Sigmoid colon (tissue), 7 donors: ENCODE data around the gene CTDSPL2. TPM values are rescaled to one million over a fixed set of nuclear protein-coding genes. Genes with fewer than 3 reads are reported as not detected.

Experiments used
- DNase-seq: peaks from one replicate; pipeline ENCODE4 v3.0.0-alpha.2; 2019
- H3K27ac ChIP-seq, 4 donors: fragments of 200-600 bp; sonication (generic); one replicate each; pipeline ENCODE4 v1.5.1; 2016 to 2019; ENCODE audit warnings: mild to moderate bottlenecking in 1 of 4
- H3K27me3 ChIP-seq, 3 donors: fragments of 200-600 bp; sonication (generic); one replicate each; pipeline ENCODE4 v1.5.1; 2019; ENCODE audit warnings: mild to moderate bottlenecking in 1 of 3
- H3K36me3 ChIP-seq, 4 donors: fragments of 200-600 bp; sonication (generic); one replicate each; pipeline ENCODE4 v1.5.1; 2016 to 2019
- H3K4me1 ChIP-seq, 4 donors: fragments of 200-600 bp; sonication (generic); one replicate each; pipeline ENCODE4 v1.5.1; 2017 to 2019
- H3K4me3 ChIP-seq, 4 donors: fragments of 200-600 bp; sonication (generic); one replicate each; pipeline ENCODE4 v1.5.1; 2017 to 2019; ENCODE audit warnings: mild to moderate bottlenecking in 2 of 4, moderate library complexity in 1 of 4
- H3K9me3 ChIP-seq, 4 donors: fragments of 200-600 bp in 3 of 4; sonication (generic) in 3 of 4; one replicate each; pipeline versions ENCODE4 v1.5.1 to v1.6.1; 2013 to 2019
- CTCF ChIP-seq, 4 experiments: fragments of 450-650 bp in 3 of 4; fragments of 200-600 bp in 1 of 4; IDR thresholded peaks; one replicate each; pipeline ENCODE4 v1.5.1; 2016 to 2019; ENCODE audit warnings: antibody characterized with exemption in 4 of 4, mild to moderate bottlenecking in 3 of 4, moderate library complexity in 2 of 4
- EP300 ChIP-seq, 4 donors: sonication (generic); formaldehyde crosslinking; IDR thresholded peaks; one replicate each; pipeline ENCODE4 v1.6.1; 2017; ENCODE audit warnings: antibody characterized with exemption in 4 of 4
- POLR2A ChIP-seq, 2 donors: fragments of 450-650 bp; IDR thresholded peaks; one replicate each; pipeline ENCODE4 v1.6.1; 2016; ENCODE audit warnings: antibody characterized with exemption in 2 of 2, mild to moderate bottlenecking in 2 of 2, moderate library complexity in 2 of 2
- POLR2AphosphoS5 ChIP-seq, 4 donors: sonication (generic); formaldehyde crosslinking; IDR thresholded peaks; one replicate each; pipeline ENCODE4 v1.6.1; 2017; ENCODE audit warnings: antibody characterized with exemption in 4 of 4
- WGBS, 2 donors: extraction: QIAGEN DNeasy Blood & Tissue Kit; methylation state at CpG; one replicate each; pipeline ENCODE4 v1.1.7; 2013; 5-methylcytosine and 5-hydroxymethylcytosine counted together
- intact Hi-C: fragments of 100-400 bp; cut with DNase I; formaldehyde crosslinking; loops from one replicate; pipeline ENCODE4 v1.15.1; 2023
- polyA plus RNA-seq, 3 donors: library from polyadenylated mRNA; stranded (reverse); fragments of 200-250 nt; gene quantifications; one replicate each; pipeline ENCODE4 v1.2.3, GENCODE V29; 2013
- total RNA-seq, 4 donors: library from RNA; depleted of rRNA; stranded (reverse); fragments of >200 nt; gene quantifications; one replicate each; pipeline ENCODE4 v1.1.0, GENCODE V29; 2016
- donor health status: healthy with polysubstance abuse.
- donor health status: Bipolar disorder and iron deficiency.
- donor health status: healthy.

CTDSPL2 gene
- total RNA-seq, result 10 to 100 TPM; 25.4 to 57.8 (median 44.9) TPM
- polyA plus RNA-seq, result 10 to 100 TPM in 1 of 3 donors, 1 to 10 TPM in 2; 5.4 to 10.7 (median 5.8) TPM

GRCh38 chr15:44426975-44427755 is at the start of gene CTDSPL2:
Gene CTDSPL2, plus strand, starts transcription at chr15:44427629. Its CDS starts 31,386 bp downstream, at chr15:44459015.
- peak; percentile 99 for DNase-seq
- peak within 1 kb of the TSS; percentile 92 to 95 (median 94) for H3K27ac ChIP-seq
- no peaks in the 10 kb centered on the region for H3K27me3 ChIP-seq
- H3K9me3 ChIP-seq, result no peaks in the 10 kb centered on the region
- WGBS, 2 donors, result 0% methylated on average over 53 of the region's 53 CpGs
- peak within 1 kb of the TSS; percentile 66 to 89 (median 82) for H3K4me3 ChIP-seq
- H3K36me3 ChIP-seq, result peaks cover 0 to 4% (median 0%) of the 10 kb centered on the region in 4 donors
- peaks cover 0 to 33% (median 26%) of the 10 kb centered on the region in 4 donors for H3K4me1 ChIP-seq
- intact Hi-C loops, result loop anchor here (2.0 to 10.0 kb wide), 4 partner anchors 110 to 768 kb away; partner anchors contain the start of genes EIF3J and GOLM2
- TF ChIP-seq POLR2AphosphoS5 (IDR thresholded peaks at IDR 0.05) (peak; percentile 47 to 85 (median 76)), POLR2A (IDR thresholded peaks at IDR 0.05) (peak; percentile 29 to 55), EP300 (IDR thresholded peaks at IDR 0.05) (no peak), CTCF (IDR thresholded peaks at IDR 0.05) (peak in 2 of 4 experiments; percentile 14 to 19)

- intact Hi-C loops, result no loop called here
- Histone ChIP-seq H3K4me3 (no peak overlapping the region), H3K9me3 (no peaks in the 10 kb centered on the region), H3K27ac (no peak overlapping the region), H3K36me3 (peaks cover 0 to 36% (median 0%) of the 10 kb centered on the region in 4 donors), H3K27me3 (no peaks in the 10 kb centered on the region), H3K4me1 (peaks cover 0 to 10% (median 8%) of the 10 kb centered on the region in 4 donors)
- no peak for TF ChIP-seq CTCF (IDR thresholded peaks at IDR 0.05)
- no peak for TF ChIP-seq POLR2AphosphoS5 (IDR thresholded peaks at IDR 0.05)
- no peak for TF ChIP-seq POLR2A (IDR thresholded peaks at IDR 0.05)
- no peak for TF ChIP-seq EP300 (IDR thresholded peaks at IDR 0.05)
- no peak for DNase-seq
These were observed 46.2 kb upstream of the CTDSPL2 start for GRCh38 chr15:44381236-44381635.

- 64 to 90% methylated on average over 1 of the region's 1 CpG for WGBS, 2 donors
- TF ChIP-seq EP300 (IDR thresholded peaks at IDR 0.05) (no peak), CTCF (IDR thresholded peaks at IDR 0.05) (no peak), POLR2AphosphoS5 (IDR thresholded peaks at IDR 0.05) (no peak), POLR2A (IDR thresholded peaks at IDR 0.05) (no peak)
These were observed 42.0 kb upstream of the CTDSPL2 start for GRCh38 chr15:44385344-44385942.

GRCh38 chr15:44394062-44394461 is 33.4 kb upstream of the CTDSPL2 start:
- Histone ChIP-seq H3K4me1 (no peaks in the 10 kb centered on the region), H3K9me3 (no peaks in the 10 kb centered on the region), H3K4me3 (no peak overlapping the region), H3K36me3 (peaks cover 0 to 8% (median 1%) of the 10 kb centered on the region in 4 donors), H3K27ac (no peak overlapping the region), H3K27me3 (no peaks in the 10 kb centered on the region)
- 92 to 97% methylated on average over 3 of the region's 3 CpGs for WGBS, 2 donors
- TF ChIP-seq CTCF (IDR thresholded peaks at IDR 0.05), result no peak
- no peak for TF ChIP-seq POLR2A (IDR thresholded peaks at IDR 0.05)
- TF ChIP-seq EP300 (IDR thresholded peaks at IDR 0.05), result no peak
- TF ChIP-seq POLR2AphosphoS5 (IDR thresholded peaks at IDR 0.05), result no peak
- intact Hi-C loops, result no loop called here
- no peak for DNase-seq

More at GRCh38 chr15:44385344-44385942, 42.0 kb upstream of the CTDSPL2 start:
- H3K27ac ChIP-seq, result peak overlapping the region in 1 of 4 donors; percentile 5
- no peaks in the 10 kb centered on the region for H3K9me3 ChIP-seq
- no peak overlapping the region for H3K4me3 ChIP-seq
- no peak for DNase-seq
- intact Hi-C loops, result no loop called here
- H3K36me3 ChIP-seq, result peaks cover 0 to 34% (median 0%) of the 10 kb centered on the region in 4 donors
- no peaks in the 10 kb centered on the region for H3K27me3 ChIP-seq
- peaks cover 0 to 10% (median 8%) of the 10 kb centered on the region in 4 donors for H3K4me1 ChIP-seq
